Neural crest cell (in vitro differentiated cells): Measurements from ENCODE around the gene SPTLC1. TPM values are rescaled to one million over a fixed set of nuclear protein-coding genes. Genes with fewer than 3 reads are reported as not detected.
"Not testable (repeated sequence)": the region's sequence is repeated elsewhere in the genome, so short reads cannot be mapped to it uniquely, and the experiment has no call there.

Experiments
- DNase-seq: peaks from one replicate; pipeline ENCODE4 v3.0.0; 2021; ENCODE audit warnings: low read depth, mixed read lengths, low spot score
- H3K27ac Mint-ChIP-seq: one replicate; pipeline ENCODE4 v1.8.0; 2021; ENCODE audit warnings: mild to moderate bottlenecking, mixed read lengths; ENCODE audit not compliant: unreplicated experiment
- H3K27me3 Mint-ChIP-seq: 2 replicates; pipeline ENCODE4 v1.8.0; 2021; ENCODE audit warnings: low read depth, mild to moderate bottlenecking, mixed read lengths
- H3K36me3 Mint-ChIP-seq: 2 replicates; pipeline ENCODE4 v1.8.0; 2021; ENCODE audit warnings: low read depth, mild to moderate bottlenecking, mixed read lengths
- H3K4me1 Mint-ChIP-seq: 2 replicates; pipeline ENCODE4 v1.8.0; 2021; ENCODE audit warnings: mixed read lengths
- H3K4me3 Mint-ChIP-seq: one replicate; pipeline ENCODE4 v1.8.0; 2021; ENCODE audit warnings: mild to moderate bottlenecking, mixed read lengths
- H3K9me3 Mint-ChIP-seq: 2 replicates; pipeline ENCODE4 v1.8.0; 2021; ENCODE audit warnings: mixed read lengths
- CTCF ChIP-seq: fragments of 200-600 bp; sonication (generic); conservative IDR thresholded peaks from 2 replicates; pipeline ENCODE4 v1.5.0; 2021; ENCODE audit warnings: antibody characterized with exemption, mild to moderate bottlenecking
- total RNA-seq: library from RNA; stranded (reverse); gene quantifications from 2 replicates; pipeline ENCODE4 v1.2.1, GENCODE V29; 2021

The SPTLC1 gene
- total RNA-seq, 1 donor from 2014 or later, result 51.8 TPM

- no peak overlapping the region for H3K4me3 Mint-ChIP-seq
- TF ChIP-seq CTCF, result no peak
- H3K36me3 Mint-ChIP-seq, result no peaks in the 10 kb centered on the region
- H3K27me3 Mint-ChIP-seq, result peaks cover 46% of the 10 kb centered on the region
- H3K9me3 Mint-ChIP-seq, result no peaks in the 10 kb centered on the region
- DNase-seq, result no peak
- H3K27ac Mint-ChIP-seq, result no peak overlapping the region
- H3K4me1 Mint-ChIP-seq, result no peaks in the 10 kb centered on the region
These were observed 6.8 kb upstream of the SPTLC1 start for GRCh38 chr9:92122061-92122460.

DNA sequence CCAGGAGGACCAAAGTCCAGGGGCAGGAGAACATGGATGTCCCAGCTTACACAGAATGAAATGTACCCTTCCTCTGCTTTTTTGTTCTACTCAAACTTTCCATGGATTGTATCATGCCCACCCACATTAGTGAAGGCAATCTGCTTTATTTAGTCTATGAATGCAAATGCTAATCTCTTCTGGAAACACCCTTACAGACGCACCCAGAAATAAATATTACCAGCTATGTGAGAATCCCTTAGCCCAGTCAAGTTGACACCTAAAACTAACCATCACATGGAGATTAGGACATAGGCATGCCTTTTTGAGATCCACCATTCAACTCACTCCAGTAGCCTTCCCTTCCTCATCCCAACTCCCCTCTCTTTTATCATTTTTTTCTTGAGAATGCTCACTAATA, 6.1 kb upstream of the SPTLC1 start:
- Mint-ChIP-seq H3K27ac (no peak overlapping the region), H3K36me3 (no peaks in the 10 kb centered on the region), H3K27me3 (peaks cover 41% of the 10 kb centered on the region), H3K4me1 (no peaks in the 10 kb centered on the region), H3K9me3 (no peaks in the 10 kb centered on the region), H3K4me3 (no peak overlapping the region)
- no peak for DNase-seq
- no peak for TF ChIP-seq CTCF

GRCh38 chr9:92120138-92120537, 4.9 kb upstream of the SPTLC1 start:
- Mint-ChIP-seq H3K27ac (no peak overlapping the region), H3K9me3 (no peaks in the 10 kb centered on the region), H3K4me3 (no peak overlapping the region), H3K4me1 (peaks cover 4% of the 10 kb centered on the region), H3K36me3 (no peaks in the 10 kb centered on the region), H3K27me3 (peaks cover 41% of the 10 kb centered on the region)
- no peak for DNase-seq
- no peak for TF ChIP-seq CTCF

- Mint-ChIP-seq H3K4me1 (peaks cover 4% of the 10 kb centered on the region), H3K27ac (no peak overlapping the region), H3K9me3 (no peaks in the 10 kb centered on the region), H3K27me3 (peaks cover 41% of the 10 kb centered on the region), H3K4me3 (no peak overlapping the region), H3K36me3 (no peaks in the 10 kb centered on the region)
- DNase-seq, result no peak
- TF ChIP-seq CTCF, result no peak
These were observed 4.4 kb upstream of the SPTLC1 start for GRCh38 chr9:92119586-92119985.

- H3K36me3 Mint-ChIP-seq, result peaks cover 12% of the 10 kb centered on the region
These were observed 7.1 kb downstream of the SPTLC1 start for GRCh38 chr9:92108122-92108521.

GRCh38 chr9:92105446-92106225, 9.6 kb downstream of the SPTLC1 start:
- not testable (repeated sequence) for H3K27ac Mint-ChIP-seq, H3K9me3 Mint-ChIP-seq, H3K27me3 Mint-ChIP-seq, H3K4me3 Mint-ChIP-seq, DNase-seq, H3K4me1 Mint-ChIP-seq
- peaks cover 14% of the 10 kb centered on the region for H3K36me3 Mint-ChIP-seq

More at GRCh38 chr9:92108122-92108521, 7.1 kb downstream of the SPTLC1 start:
- Mint-ChIP-seq H3K4me1 (peaks cover under 1% of the 10 kb centered on the region), H3K4me3 (no peak overlapping the region), H3K27me3 (no peaks in the 10 kb centered on the region), H3K27ac (no peak overlapping the region), H3K9me3 (no peaks in the 10 kb centered on the region)
- no peak for TF ChIP-seq CTCF
- DNase-seq, result no peak

DNA sequence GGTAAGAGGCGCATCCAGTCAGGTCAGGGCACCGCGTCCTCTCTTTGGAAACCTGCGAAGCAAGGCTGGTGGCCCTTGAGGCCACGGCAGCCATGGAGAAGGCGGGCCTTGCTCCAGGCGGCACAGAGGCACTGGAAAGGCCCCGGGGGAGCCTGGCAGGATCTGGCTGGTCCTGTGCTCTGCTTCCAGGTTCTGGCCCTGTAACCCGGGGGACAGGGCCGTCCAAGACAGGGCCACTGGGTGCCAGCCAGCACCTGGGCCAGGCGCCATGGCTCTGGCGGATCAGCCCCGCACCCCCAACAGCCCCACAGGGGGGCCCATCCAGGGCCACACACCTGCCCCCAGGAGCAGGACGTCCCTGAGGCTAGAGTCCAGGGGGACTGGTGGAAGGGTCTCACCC, 11.6 kb downstream of the SPTLC1 start:
- H3K36me3 Mint-ChIP-seq, result peaks cover 19% of the 10 kb centered on the region
- H3K9me3 Mint-ChIP-seq, H3K27me3 Mint-ChIP-seq, H3K4me3 Mint-ChIP-seq, DNase-seq, H3K4me1 Mint-ChIP-seq, H3K27ac Mint-ChIP-seq: not testable (repeated sequence)
